ENCODE measurements around the gene ZNF775. TPM values are rescaled to one million over a fixed set of nuclear protein-coding genes. Genes with fewer than 3 reads are reported as not detected.
A peak's percentile ranks its signal among the peaks of the same experiment; 100 is the strongest.

ZNF775 gene
- total and polyA plus RNA-seq, 2 donors: 6.6 to 7.6 TPM

DNA sequence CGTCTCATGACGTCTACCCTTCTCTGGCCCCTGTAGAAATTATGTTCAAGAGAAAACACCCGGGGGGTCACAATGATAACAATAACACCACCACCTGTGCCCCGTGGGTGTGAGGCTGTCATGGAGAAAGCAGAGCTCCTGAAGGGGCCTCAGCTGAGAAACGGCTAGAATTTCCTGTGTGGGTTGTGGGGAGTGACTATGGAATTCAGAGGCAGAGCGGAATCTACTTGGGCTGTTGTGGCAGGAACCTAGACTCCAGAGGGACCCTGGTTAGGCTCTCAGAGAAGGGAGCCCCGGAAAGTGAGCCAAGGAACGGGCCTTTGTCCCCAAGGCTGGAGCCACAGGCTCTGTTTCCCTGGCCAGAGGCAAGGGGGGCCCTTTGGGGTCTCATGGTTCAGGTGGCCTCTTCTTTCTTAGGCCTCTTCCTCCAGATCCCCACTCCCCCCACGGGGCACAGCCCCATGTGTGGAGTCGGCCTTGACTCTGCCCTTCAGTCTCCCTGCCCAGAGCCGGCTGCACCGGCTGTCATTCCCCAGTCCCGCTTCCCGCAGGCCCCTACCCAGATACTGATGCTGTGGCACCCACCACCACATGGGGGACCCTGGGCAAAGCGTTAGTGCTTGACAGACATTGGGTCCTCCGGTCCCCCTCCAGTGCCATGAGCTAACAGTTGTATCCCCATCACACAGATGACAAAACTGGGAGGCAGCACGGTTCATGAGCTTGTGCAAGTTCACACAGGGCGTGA, 64.8 kb downstream of the ZNF775 start:
- Histone ChIP-seq H3K9me3 (ENCODE audit: control insufficient read depth in 2 of 2, insufficient read depth in 1 of 2, low read length in 1 of 2) (peaks cover 0 to 17% of the 10 kb centered on the region in 2 donors), H3K4me3 (ENCODE audit: low read length in 2 of 2) (no peak overlapping the region), H3K4me1 (ENCODE audit: control insufficient read depth in 2 of 2, insufficient read depth in 2 of 2, low read length in 2 of 2) (peaks cover 0 to 40% of the 10 kb centered on the region in 2 donors), H3K27me3 (ENCODE audit: control insufficient read depth in 2 of 2, insufficient read depth in 1 of 2, low read length in 1 of 2) (peaks cover 0 to 2% of the 10 kb centered on the region in 2 donors), H3K36me3 (ENCODE audit: control insufficient read depth in 2 of 2, insufficient read depth in 2 of 2, low read length in 1 of 2) (no peaks in the 10 kb centered on the region), H3K27ac (ENCODE audit: low read depth in 1 of 2, low read length in 1 of 2) (no peak overlapping the region)
- WGBS: 58% methylated on average over 18 of the region's 18 CpGs
- no peak for DNase-seq (ENCODE audit: low read depth in 6 of 9, low spot score in 9 of 9)

DNA sequence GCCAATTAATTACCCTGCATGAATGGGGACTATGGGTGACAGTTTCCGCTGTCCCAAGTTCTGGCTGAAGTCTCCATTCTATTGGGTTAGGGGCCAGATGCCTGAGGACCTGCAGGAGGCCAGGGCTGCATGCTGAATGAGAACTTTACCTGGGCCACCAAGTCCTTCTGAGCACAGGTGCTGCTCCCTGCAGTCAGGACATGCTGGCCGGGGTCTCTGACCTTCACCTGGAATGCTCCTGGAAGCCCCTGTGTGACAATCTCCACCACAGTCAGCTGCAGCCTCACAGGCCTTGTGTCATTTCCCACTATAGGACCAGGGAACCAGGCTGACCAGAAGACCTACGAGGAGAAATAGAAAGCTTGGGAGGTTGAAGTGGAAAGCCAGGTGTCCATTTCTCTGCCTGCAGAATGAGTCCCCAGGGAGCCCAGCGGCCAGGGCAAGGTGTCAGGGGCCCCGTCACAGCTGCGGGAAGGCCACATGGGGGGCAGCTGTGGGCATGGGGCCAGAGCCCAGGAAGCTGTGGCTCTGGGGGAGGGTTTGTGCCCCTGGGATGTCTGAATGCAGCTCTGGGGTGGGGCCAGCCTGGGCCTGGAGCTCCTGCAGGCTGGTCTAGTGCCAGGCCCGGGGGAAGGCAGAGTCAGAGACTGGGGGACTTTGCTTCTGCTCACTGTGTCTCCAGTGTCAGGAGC, 65.7 kb downstream of the ZNF775 start:
- 50% methylated on average over 7 of the region's 7 CpGs for WGBS
- peaks cover 0 to 17% of the 10 kb centered on the region in 2 donors for H3K9me3 ChIP-seq (ENCODE audit: control insufficient read depth in 2 of 2, insufficient read depth in 1 of 2, low read length in 1 of 2)
- no peak overlapping the region for H3K27ac ChIP-seq (ENCODE audit: low read depth in 1 of 2, low read length in 1 of 2)
- peaks cover 0 to 49% of the 10 kb centered on the region in 2 donors for H3K4me1 ChIP-seq (ENCODE audit: control insufficient read depth in 2 of 2, insufficient read depth in 2 of 2, low read length in 2 of 2)
- H3K27me3 ChIP-seq (ENCODE audit: control insufficient read depth in 2 of 2, insufficient read depth in 1 of 2, low read length in 1 of 2): peaks cover 0 to 2% of the 10 kb centered on the region in 2 donors
- no peaks in the 10 kb centered on the region for H3K36me3 ChIP-seq (ENCODE audit: control insufficient read depth in 2 of 2, insufficient read depth in 2 of 2, low read length in 1 of 2)
- no peak overlapping the region for H3K4me3 ChIP-seq (ENCODE audit: low read length in 2 of 2)
- DNase-seq (ENCODE audit: low read depth in 6 of 9, low spot score in 9 of 9): no peak

DNA sequence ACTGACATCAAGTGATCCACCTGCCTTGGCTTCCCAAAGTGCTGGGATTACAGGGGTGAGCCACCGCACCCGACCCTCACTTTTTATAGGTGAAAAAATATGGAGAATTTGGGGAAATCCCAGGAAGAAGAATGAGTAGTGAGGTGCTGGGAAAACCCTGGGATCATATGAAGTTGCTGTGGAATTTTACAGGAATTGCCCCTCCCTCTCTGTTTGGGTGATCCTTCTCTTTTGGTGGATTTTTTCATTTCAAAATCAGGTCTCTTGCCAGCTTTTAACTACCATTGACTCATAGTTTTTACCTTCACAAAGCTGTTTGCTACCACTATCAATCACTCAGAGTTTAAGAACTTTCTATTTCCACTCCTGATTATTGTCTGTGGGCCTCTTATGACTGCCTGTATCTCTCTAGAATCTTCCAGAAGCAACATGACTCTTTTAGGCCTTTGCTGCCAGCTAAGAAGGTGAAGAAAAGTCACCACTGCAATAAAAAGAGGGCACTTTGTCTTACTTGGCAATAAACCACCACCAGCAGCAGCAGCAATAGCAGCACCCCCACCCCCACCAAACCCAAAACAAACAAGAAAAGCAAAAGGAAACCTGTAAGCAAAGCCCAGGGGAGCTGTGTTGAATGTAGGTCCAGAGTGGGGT, 67.3 kb downstream of the ZNF775 start:
- Histone ChIP-seq H3K36me3 (ENCODE audit: control insufficient read depth in 2 of 2, insufficient read depth in 2 of 2, low read length in 1 of 2) (no peaks in the 10 kb centered on the region), H3K27me3 (ENCODE audit: control insufficient read depth in 2 of 2, insufficient read depth in 1 of 2, low read length in 1 of 2) (peaks cover 0 to 11% of the 10 kb centered on the region in 2 donors), H3K4me1 (ENCODE audit: control insufficient read depth in 2 of 2, insufficient read depth in 2 of 2, low read length in 2 of 2) (peaks cover 0 to 64% of the 10 kb centered on the region in 2 donors), H3K4me3 (ENCODE audit: low read length in 2 of 2) (no peak overlapping the region), H3K9me3 (ENCODE audit: control insufficient read depth in 2 of 2, insufficient read depth in 1 of 2, low read length in 1 of 2) (peaks cover 0 to 17% of the 10 kb centered on the region in 2 donors), H3K27ac (ENCODE audit: low read depth in 1 of 2, low read length in 1 of 2) (peak overlapping the region in 1 of 2 donors; percentile 15)
- peak in 1 of 9 donors; percentile 37 for DNase-seq (ENCODE audit: low read depth in 6 of 9, low spot score in 9 of 9)
- WGBS: 93% methylated on average over 2 of the region's 2 CpGs

Other genes starting within 250 kb of the ZNF775 start
- 17.2 TPM for gene LRRC61, start 56.0 kb upstream of the ZNF775 start, total RNA-seq
- gene LRRC61, start 56.0 kb upstream of the ZNF775 start, polyA plus RNA-seq: 11.3 TPM
- 6.2 TPM for gene ACTR3C, start 55.8 kb upstream of the ZNF775 start, total RNA-seq
- 2.9 TPM for gene ACTR3C, start 55.8 kb upstream of the ZNF775 start, polyA plus RNA-seq
- 6.5 TPM for gene RARRES2, start 37.7 kb upstream of the ZNF775 start, total RNA-seq
- gene RARRES2, start 37.7 kb upstream of the ZNF775 start, polyA plus RNA-seq: 21.9 TPM
- gene REPIN1, start 10.5 kb upstream of the ZNF775 start, total RNA-seq: 58.9 TPM
- gene REPIN1, start 10.5 kb upstream of the ZNF775 start, polyA plus RNA-seq: 97.0 TPM
- 6.1 TPM for gene GIMAP8, start 71.3 kb downstream of the ZNF775 start, total RNA-seq
- 7.9 TPM for gene GIMAP8, start 71.3 kb downstream of the ZNF775 start, polyA plus RNA-seq
- gene GIMAP7, start 135.5 kb downstream of the ZNF775 start, total RNA-seq: 48.1 TPM
- 69.0 TPM for gene GIMAP7, start 135.5 kb downstream of the ZNF775 start, polyA plus RNA-seq
- 68.5 TPM for gene GIMAP4, start 188.1 kb downstream of the ZNF775 start, total RNA-seq
- gene GIMAP4, start 188.1 kb downstream of the ZNF775 start, polyA plus RNA-seq: 40.9 TPM

All from thymus (tissue), 11 donors.